PC-3 (cell line): ENCODE measurements around the gene SLC16A8.

Experiments used
- EZH2 ChIP-seq: fragments of 300-600 bp; sonication (generic); IDR thresholded peaks from one replicate; pipeline ENCODE4 v1.6.1; 2017; ENCODE audit warnings: antibody characterized with exemption, mild to moderate bottlenecking, low read length; ENCODE audit not compliant: unreplicated experiment
- EZH2phosphoT487 ChIP-seq: fragments of 300-600 bp; sonication (generic); IDR thresholded peaks from 2 replicates; pipeline ENCODE4 v1.6.1; 2018; ENCODE audit warnings: mild to moderate bottlenecking, antibody characterized with exemption, low read length, borderline replicate concordance
- TF ChIP-seq, protein P1 (sequence below): fragments of 300-600 bp; sonication (generic); conservative IDR thresholded peaks from 2 replicates; pipeline ENCODE4 v1.5.1; 2017; ENCODE audit warnings: antibody characterized with exemption, low read depth, mild to moderate bottlenecking, low read length

DNA sequence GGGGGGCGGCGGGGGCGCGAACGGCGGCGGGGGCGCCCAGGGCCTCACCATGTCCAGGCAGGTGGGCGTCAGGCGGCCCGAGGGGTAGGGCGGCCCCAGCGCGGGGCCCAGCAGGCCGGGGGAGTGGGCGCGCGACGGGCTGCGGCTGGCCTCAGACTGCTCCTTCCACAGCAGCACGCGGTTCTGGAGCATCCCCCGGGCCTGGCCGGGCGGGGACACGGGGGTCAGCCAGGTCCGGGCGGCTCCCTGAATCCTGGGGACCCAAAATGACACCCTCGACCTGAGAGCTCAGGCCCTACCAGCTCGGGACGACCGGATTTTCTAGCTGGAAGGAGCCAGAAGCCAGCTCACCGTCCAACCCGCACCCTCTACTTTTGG is 5.5 kb upstream of the SLC16A8 start:
- TF ChIP-seq, protein P1, sequence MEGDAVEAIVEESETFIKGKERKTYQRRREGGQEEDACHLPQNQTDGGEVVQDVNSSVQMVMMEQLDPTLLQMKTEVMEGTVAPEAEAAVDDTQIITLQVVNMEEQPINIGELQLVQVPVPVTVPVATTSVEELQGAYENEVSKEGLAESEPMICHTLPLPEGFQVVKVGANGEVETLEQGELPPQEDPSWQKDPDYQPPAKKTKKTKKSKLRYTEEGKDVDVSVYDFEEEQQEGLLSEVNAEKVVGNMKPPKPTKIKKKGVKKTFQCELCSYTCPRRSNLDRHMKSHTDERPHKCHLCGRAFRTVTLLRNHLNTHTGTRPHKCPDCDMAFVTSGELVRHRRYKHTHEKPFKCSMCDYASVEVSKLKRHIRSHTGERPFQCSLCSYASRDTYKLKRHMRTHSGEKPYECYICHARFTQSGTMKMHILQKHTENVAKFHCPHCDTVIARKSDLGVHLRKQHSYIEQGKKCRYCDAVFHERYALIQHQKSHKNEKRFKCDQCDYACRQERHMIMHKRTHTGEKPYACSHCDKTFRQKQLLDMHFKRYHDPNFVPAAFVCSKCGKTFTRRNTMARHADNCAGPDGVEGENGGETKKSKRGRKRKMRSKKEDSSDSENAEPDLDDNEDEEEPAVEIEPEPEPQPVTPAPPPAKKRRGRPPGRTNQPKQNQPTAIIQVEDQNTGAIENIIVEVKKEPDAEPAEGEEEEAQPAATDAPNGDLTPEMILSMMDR = no peak
- TF ChIP-seq EZH2 (no peak), EZH2phosphoT487 (no peak)
